NCI-H2081 (cell line): ENCODE data around the gene DMXL2.
"Not testable (repeated sequence)": the region's sequence is repeated elsewhere in the genome, so short reads cannot be mapped to it uniquely, and the experiment has no call there.

Experiments
- DNase-seq, 2 experiments: peaks; one replicate each; lab custom pipeline; 2025; lab: John Stamatoyannopoulos, UW

The DMXL2 gene

DNA sequence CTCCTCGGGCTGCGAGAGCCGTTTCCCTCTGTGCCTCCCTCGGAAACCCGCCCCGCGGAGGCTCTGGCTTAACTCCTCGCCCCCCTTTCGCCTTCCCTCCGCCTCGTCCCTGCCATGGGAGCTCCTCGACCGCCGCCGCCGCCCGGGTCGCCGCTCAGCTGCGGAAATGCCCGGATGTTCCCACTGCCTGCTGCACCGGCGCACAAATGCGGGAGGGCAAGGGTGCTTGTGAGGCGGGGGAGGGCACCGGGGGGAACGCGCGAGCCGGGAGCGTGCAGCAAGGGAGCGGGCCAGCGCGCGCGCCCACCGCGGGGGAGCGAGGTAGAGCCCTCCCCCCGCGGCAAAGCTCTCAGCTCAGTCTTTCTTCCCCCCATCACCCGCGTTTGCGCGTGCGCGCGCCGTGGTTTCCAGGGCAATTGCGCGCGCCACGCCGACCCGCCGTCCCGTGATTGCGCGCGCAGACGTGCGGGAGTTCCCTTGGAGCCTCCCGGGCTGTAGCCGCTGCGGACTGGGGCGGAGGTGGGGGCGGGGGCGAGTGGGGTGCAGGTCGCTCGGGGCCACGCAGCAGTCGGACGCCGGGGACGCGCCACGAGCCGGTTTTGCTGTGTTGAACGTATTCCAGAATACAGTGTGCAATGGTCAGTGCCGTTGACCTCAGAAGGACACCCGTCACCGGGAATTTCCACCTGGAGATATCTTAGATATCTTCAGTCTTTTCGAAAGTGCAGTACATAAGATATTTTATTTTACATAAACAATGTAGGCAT, at the start of gene DMXL2:
TSS of gene DMXL2 (minus strand) at position 168 of the 767 bp plus-strand sequence. CDS start 226 bp downstream, outside the sequence.
- DNase-seq = peak; percentile 96

GRCh38 chr15:51672155-51672687, 49.6 kb upstream of the DMXL2 start:
- DNase-seq = no peak

DNA sequence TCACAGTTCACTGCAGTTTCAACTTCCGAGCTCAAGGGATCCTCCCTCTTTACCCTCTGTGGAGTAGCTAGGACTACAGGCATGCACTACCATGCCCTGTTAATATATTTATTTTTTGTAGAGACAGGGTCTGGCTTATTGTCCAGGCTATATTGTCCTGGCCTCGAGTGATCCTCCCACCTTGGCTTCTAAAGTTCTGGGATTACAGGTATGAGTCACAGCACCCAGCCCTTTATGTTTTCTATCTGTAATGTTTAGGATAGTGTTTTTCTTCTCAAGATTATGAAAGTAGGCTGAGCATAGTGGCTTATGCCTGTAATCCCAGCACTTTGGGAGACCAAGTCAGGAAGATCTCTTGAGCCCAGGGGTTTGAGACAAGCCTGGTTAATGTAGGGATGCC, 46.8 kb upstream of the DMXL2 start:
- DNase-seq = no peak

DNA sequence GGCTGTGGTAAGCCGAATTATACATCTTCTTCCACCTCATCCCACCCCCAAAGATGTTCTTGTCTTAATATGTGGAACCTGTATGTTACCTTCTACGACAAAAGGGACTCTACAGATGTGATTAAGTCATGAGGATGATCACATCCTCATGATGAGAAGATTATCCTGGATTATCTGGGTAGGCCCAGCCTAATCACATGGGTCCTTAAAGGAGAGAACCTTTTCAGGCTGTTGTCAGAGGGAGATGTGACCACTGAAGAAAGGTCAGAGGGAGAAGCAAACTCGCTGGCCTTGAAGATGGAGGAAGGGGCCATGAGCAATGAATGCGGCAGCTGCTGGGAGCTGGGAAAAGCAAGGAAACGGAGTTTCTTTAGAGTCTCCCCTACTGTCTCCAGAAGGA, 45.9 kb upstream of the DMXL2 start:
- no peak for DNase-seq

GRCh38 chr15:51667478-51667877, 44.9 kb upstream of the DMXL2 start:
- no peak for DNase-seq

GRCh38 chr15:51661072-51661471, 38.5 kb upstream of the DMXL2 start:
- DNase-seq = no peak

GRCh38 chr15:51658664-51659063, 36.1 kb upstream of the DMXL2 start:
- DNase-seq = no peak

DNA sequence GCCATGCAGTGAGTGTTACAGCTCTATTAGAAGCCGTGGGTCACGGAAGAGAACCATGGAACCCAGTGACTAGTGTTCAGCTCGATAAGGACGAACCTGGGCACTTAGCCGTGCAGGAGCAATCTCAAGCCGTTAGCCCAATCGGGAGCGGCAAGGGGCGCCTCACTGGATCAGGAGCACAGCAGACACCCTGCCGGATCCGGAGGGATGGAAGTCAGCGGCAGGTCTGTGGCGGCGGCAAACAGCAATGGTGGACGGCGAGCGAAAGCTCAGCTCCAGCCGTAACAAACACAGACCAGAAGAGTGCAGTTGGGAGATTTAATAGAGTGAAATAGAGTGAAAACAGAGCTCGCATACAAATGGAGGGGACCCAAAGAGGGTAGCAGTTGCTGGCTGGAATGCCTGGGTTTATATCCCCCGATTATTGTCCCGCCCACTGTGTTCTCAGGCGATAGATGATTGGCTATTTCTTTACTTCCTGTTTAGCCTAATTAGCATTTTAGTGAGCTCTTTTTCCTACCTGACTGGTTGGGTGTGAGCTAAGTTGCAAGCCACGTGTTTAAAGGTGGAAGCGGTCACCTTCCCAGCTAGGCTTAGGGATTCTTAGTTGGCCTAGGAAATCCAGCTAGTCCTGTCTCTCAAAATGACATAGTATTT, 33.0 kb upstream of the DMXL2 start:
- not testable (repeated sequence) for DNase-seq

- DNase-seq = no peak
These were observed 29.6 kb upstream of the DMXL2 start for GRCh38 chr15:51652084-51652668.

- peak; percentile 66 to 83 for DNase-seq
These were observed 27.3 kb upstream of the DMXL2 start for GRCh38 chr15:51649659-51650521.

DNA sequence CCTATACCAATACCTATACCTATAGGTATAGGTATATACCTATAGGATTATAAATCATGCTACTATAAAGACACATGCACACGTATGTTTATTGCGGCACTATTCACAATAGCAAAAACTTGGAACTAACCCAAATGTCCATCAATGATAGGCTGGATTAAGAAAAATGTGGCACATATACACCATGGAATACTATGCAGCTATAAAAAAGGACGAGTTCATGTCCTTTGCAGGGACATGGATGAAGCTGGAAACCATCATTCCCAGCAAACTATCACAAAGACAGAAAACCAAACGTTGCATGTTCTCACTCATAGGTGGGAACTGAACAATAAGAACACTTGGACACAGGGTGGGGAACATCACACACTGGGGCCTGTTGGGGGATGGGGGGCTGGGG, 26.1 kb upstream of the DMXL2 start:
- not testable (repeated sequence) for DNase-seq

DNA sequence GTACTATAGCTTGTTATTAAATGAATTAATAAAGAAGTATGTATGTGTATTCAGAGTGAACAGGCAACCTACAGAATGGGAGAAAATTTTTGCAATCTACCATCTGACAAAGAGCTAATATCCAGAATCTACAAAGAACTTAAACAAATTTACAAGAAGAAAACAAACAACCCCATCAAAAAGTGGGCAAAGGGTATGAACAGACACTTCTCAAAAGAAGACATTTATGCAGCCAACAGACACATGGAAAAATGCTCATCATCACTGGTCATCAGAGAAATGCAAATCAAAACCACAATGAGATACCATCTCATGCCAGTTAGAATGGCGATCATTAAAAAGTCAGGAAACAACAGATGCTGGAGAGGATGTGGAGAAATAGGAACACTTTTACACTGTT, 25.5 kb upstream of the DMXL2 start:
- not testable (repeated sequence) for DNase-seq

DNA sequence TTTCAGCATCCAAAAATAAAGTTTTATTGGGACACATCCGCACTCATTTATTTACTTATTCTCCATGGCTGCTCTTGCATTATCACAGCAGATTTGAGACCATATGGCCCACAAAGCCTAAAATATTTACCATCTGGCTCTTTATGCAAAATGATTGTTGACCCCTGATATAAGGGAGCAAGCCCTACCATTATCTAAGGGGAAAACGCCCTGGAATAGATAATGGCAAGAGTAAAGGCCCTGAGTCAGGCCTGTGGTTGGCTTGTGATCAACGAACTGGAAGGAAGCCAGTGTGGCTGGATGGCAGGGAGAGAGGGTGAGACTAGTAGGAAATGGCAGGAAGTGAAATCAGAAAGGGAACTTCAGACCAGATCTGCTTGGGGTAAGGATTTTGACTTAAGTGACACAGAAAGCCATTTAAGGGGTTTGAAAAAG, 24.6 kb upstream of the DMXL2 start:
- peak; percentile 49 to 76 for DNase-seq

DNA sequence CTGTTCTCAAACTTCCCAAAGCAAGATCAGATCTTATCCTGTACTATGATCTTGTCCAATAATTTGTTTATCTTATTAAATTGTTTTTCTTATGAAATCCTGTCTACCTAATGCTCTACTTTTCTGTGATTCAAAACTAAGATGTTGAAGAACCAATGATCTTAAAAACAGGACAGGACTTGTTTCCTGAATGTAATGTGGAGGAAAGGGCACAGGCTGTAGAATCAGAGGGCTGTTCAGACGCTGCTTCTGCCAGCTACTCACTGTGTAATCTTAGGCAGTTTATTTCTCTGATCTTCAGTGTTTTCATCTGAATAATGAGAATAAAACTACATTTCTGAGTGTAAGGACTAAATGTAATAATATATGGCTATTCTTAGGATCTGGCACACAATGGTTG, 20.1 kb upstream of the DMXL2 start:
- no peak for DNase-seq

GRCh38 chr15:51641490-51642130, 19.0 kb upstream of the DMXL2 start:
- no peak for DNase-seq

GRCh38 chr15:51634591-51635198, 12.1 kb upstream of the DMXL2 start:
- no peak for DNase-seq

- DNase-seq = no peak
These were observed 7.0 kb upstream of the DMXL2 start for GRCh38 chr15:51629612-51630011.

DNA sequence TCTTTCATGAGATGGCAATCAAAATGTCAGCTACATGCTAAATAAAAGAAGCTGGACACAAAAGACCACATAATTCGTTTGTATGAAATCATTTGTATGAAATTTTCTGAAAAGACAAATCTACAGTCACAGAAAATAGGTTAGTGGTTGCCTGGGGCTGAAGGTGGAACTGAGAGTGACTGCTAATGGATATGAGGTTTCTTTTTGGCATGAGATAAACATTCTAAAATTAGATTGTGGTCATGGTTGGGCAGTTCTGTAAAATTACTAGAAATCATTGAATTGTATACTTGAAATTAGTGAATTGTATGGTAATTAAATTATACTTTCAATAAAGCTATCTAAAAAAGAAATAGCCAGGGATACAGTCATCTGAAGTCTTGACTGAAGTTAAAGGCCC, 2.7 kb upstream of the DMXL2 start:
- no peak for DNase-seq

- no peak for DNase-seq
These were observed 1.5 kb upstream of the DMXL2 start for GRCh38 chr15:51624022-51624421.

GRCh38 chr15:51623386-51623938, 891 bp upstream of the DMXL2 start:
- DNase-seq = peak in 1 of 2 experiments; percentile 38
